ENCODE measurements around the gene PAXX. TPM values are rescaled to one million over a fixed set of nuclear protein-coding genes. Genes with fewer than 3 reads are reported as not detected.

PAXX gene
- total RNA-seq, 1 experiment from 2014 or later: 89.0 TPM

DNA sequence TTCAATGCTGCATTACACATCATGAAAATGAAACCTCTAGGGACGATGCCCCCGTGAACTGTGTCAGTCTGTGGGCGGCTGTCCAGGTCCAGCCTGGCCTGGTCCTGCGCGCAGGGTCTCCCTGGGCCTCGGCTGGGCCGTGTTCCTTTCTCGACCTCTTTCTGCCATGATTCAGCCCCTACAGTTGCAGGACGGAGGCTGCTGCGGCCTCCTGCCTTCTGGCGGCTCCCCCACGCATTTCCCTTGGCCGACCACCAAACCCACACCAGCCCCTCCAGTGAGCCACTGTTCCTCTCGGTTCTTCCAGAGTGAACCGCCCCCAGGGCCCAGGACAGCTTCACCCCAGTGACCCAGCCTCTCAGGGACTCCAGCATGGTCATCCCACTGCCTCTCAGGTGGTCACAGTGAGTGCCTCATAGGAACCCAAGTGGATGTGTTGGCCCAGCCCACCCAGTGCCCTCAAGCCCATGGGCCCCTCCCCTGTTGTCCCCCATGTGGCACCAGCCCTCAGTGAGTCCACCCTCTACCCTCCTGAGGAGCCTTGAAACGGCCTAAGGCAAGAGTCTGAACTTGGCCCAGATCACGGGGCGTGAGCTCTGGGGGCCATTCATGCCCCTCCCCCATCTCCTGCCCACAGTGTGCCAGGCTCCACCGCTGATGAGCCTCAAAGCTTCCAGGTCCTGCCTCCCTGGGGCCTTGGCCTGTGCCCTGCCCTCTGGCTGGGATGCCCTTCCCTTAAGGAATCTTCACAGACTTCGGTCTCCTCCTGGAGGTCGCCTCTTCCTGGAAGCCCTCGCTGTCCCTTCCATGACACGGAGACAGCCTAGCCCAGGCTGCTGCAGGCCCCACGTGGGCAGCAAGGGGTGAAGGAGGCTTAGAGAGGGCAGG lies 14.1 kb downstream of the PAXX start (continued):
- TF ChIP-seq EZH2 (IDR thresholded peaks at IDR 0.05): no peak

DNA sequence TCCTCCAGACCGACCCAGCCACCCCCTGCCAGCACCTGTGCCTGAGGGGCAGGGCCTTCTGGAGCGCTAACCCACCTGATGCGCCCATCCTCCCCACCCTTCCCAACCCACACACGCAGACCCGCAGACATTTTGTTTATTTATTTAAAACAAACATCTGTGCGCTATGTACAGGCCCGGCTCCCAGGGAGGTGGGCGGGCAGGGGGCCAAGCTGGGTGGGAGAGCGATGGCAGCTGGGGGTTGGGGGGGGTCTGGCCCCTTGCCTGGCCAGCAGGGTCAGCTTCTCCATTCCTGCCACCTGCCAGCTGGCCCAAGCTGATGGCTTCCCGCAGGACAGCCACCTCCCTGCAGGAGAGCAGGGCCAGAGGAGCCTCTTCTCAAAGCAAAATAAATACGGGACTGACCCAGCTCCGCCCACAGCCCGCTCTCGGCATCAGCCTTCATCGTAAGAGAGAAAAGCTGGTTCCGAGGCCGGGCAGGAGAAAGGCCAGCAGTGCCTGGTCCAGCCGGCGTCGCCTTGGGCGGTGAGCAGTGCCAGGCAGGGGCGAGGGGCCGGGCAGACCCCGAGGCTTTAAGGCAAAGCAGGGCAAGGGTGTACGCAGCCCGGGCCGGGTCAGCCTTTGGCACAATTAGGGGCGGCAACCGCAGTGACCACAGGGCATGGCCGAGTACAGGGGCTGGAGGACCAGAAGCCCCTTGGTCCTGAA lies 15.0 kb downstream of the PAXX start:
- Histone ChIP-seq H3K4me3 (replicated peaks in 1 of 2; ENCODE audit: low read depth in 1 of 2, low read length in 2 of 2) (no peak overlapping the region), H3K4me2 (ENCODE audit: low read length) (no peak overlapping the region), H3K27me3 (ENCODE audit: insufficient read depth, low read length) (no peaks in the 10 kb centered on the region), H3K36me3 (ENCODE audit: control insufficient read depth in 1 of 2, insufficient read depth in 2 of 2, low read length in 2 of 2) (peaks cover 3 to 6% of the 10 kb centered on the region in 2 experiments; a peak in 3 of 4 replicates), H3K9ac (ENCODE audit: low read length) (no peak overlapping the region), H3K9me3 (ENCODE audit: control insufficient read depth in 1 of 2, insufficient read depth in 1 of 2, low read depth in 1 of 2, low read length in 2 of 2) (peaks cover 0 to 4% of the 10 kb centered on the region in 2 experiments; a peak in 1 of 4 replicates), H3K9me2 (ENCODE audit: insufficient read depth) (no peaks in the 10 kb centered on the region), H3K79me2 (ENCODE audit: insufficient read depth, low read length) (no peaks in the 10 kb centered on the region), H4K20me1 (ENCODE audit: insufficient read depth) (no peaks in the 10 kb centered on the region), H3K27ac (ENCODE audit: low read depth, low read length) (no peak overlapping the region), H2AFZ (ENCODE audit: low read depth, low read length, poor library complexity, severe bottlenecking) (no peak overlapping the region), H3K4me1 (ENCODE audit: control insufficient read depth in 1 of 2, insufficient read depth in 2 of 2, low read length in 2 of 2) (no peaks in the 10 kb centered on the region)
- ChIA-PET CTCF (no interaction called here), RAD21 (ENCODE audit: low non-redundant PET in 1 of 2, low total read pairs in 2 of 2, uncharacterized antibody in 2 of 2, unreplicated experiment in 2 of 2) (no interaction called here), POLR2A (no interaction called here)
- no TSS peak for BruUV-seq (replicated peaks)
- DNase-seq (ENCODE audit: low read depth, low spot score): no peak
- TF ChIP-seq RAD21 (IDR thresholded peaks at IDR 0.05; ENCODE audit: low read depth) (no peak), POLR2AphosphoS5 (IDR thresholded peaks at IDR 0.05; ENCODE audit: low read depth, low read length) (no peak), CTCF (IDR thresholded peaks at IDR 0.05 in 2 of 3, conservative IDR thresholded peaks at IDR 0.05 in 1 of 3; ENCODE audit: borderline replicate concordance in 1 of 3, insufficient read depth in 1 of 3, low read depth in 2 of 3, low read length in 2 of 3) (no peak), EGR1 (IDR thresholded peaks at IDR 0.05; ENCODE audit: low read depth) (no peak), POLR2A (IDR thresholded peaks at IDR 0.05; ENCODE audit: borderline replicate concordance, extremely low read depth, insufficient read depth, insufficient read length) (no peak), ZBTB33 (IDR thresholded peaks at IDR 0.05; ENCODE audit: extremely low read depth, insufficient replicate concordance, low read length) (no peak), FOSL1 (IDR thresholded peaks at IDR 0.05; ENCODE audit: low read depth) (no peak), SIN3A (IDR thresholded peaks at IDR 0.05; ENCODE audit: low read depth) (no peak), CBX3 (IDR thresholded peaks at IDR 0.05; ENCODE audit: low read depth) (no peak), ELF1 (IDR thresholded peaks at IDR 0.05; ENCODE audit: borderline replicate concordance, low read depth) (no peak), JUND (IDR thresholded peaks at IDR 0.05) (no peak), SRF (IDR thresholded peaks at IDR 0.05; ENCODE audit: low read depth) (no peak), TCF7L2 (IDR thresholded peaks at IDR 0.05; ENCODE audit: borderline replicate concordance, extremely low read depth, insufficient read depth, insufficient read length) (no peak)
- TF ChIP-seq, protein P1, sequence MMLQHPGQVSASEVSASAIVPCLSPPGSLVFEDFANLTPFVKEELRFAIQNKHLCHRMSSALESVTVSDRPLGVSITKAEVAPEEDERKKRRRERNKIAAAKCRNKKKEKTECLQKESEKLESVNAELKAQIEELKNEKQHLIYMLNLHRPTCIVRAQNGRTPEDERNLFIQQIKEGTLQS (IDR thresholded peaks at IDR 0.05): no peak
- no peak for ATAC-seq
- intact Hi-C loops (cut with micrococcal nuclease): no loop called here

Measured in HCT116 (cell line).